ENCODE data around the gene STXBP5. TPM values are rescaled to one million over a fixed set of nuclear protein-coding genes. Genes with fewer than 3 reads are reported as not detected.

Gene STXBP5
- total RNA-seq, 1 donor from 2014 or later, result 28.6 TPM

DNA sequence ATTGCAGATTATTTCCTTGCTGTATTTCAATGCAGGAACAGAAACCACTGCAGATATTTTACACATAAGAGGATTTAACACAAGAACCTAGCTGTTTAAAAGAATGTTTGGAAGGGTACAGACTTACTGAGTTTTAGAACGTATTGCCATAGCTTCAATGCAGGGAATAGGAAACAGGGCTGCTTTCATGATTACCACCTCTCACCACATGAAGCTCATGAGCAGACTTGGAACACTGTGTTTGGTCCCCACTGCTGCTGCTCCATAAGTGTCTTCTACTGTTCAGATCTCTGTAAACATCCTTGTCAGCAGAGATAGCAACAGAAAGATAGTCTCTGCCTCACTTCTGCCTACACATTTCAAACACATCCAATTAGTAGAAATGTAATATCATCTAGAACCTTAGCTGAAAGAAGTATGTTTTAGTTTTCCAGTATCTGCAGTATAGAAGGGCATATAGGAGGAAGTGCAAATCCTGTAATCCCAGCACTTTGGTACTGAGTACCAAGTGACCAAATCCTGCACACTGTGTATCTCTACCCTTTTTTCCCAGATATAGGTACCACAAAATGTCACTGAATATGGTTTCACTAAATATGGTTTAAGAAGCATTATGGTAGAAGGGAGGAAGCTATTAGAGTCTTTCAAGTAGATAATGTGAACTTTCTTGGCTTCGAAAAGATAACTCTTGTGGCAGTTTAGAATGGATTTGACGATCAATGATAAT is 51.9 kb downstream of the STXBP5 start:
- H3K36me3 Mint-ChIP-seq (ENCODE audit: low read depth), result peaks cover 31% of the 10 kb centered on the region
- no peaks in the 10 kb centered on the region for H3K27me3 Mint-ChIP-seq
- H3K4me3 Mint-ChIP-seq, result no peak overlapping the region
- H3K9me3 Mint-ChIP-seq, result peaks cover 22% of the 10 kb centered on the region
- intact Hi-C loops (cut with micrococcal nuclease), result no loop called here
- DNase-seq, result no peak
- H3K4me1 Mint-ChIP-seq, result peaks cover 4% of the 10 kb centered on the region
- no peak overlapping the region for H3K27ac Mint-ChIP-seq

DNA sequence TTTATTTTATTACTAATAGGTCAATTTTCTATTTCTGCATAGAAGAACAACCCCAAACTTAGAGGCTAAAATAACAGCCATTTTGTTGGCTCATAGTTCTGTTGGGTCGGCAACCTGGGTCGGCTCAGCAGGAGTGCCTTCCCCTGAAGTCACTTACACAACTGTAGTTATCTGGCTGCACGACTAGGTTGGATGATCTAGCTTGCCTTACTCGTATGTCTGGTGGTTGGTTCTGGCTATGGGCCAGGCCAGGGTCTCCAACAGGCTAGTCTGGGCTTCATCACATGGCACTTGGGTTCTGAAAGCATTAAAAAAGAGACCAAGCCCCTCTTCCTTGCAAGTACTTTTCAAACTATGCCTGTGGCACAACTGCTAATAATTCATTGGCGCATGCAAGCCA is 53.5 kb downstream of the STXBP5 start:
- Mint-ChIP-seq H3K27me3 (no peaks in the 10 kb centered on the region), H3K27ac (no peak overlapping the region), H3K4me3 (no peak overlapping the region), H3K4me1 (peaks cover 4% of the 10 kb centered on the region), H3K36me3 (ENCODE audit: low read depth) (peaks cover 18% of the 10 kb centered on the region), H3K9me3 (peaks cover 13% of the 10 kb centered on the region)
- intact Hi-C loops (cut with micrococcal nuclease), result no loop called here
- no peak for DNase-seq

DNA sequence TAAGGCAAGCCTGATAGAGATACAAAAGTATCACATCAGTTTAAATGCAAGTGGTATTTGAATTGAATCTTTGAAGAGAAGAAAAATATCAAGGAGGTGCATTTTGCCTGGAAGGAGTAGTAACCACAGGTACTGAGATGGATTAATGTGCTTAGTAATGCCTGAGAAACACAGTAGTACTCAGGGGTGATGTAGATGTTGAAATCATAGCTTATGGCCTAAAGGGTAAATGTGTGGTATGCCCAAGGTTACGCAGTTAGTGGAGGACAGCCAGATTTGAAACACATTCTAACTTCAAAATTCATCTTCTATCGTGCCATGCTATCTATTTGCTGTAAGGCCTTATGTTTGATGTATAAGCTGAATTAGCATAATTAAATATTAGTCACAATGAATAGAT is 55.9 kb downstream of the STXBP5 start:
- H3K27ac Mint-ChIP-seq, result no peak overlapping the region
- H3K36me3 Mint-ChIP-seq (ENCODE audit: low read depth), result peaks cover 7% of the 10 kb centered on the region
- no peaks in the 10 kb centered on the region for H3K27me3 Mint-ChIP-seq
- no peaks in the 10 kb centered on the region for H3K4me1 Mint-ChIP-seq
- DNase-seq, result no peak
- H3K4me3 Mint-ChIP-seq, result no peak overlapping the region
- intact Hi-C loops (cut with micrococcal nuclease), result no loop called here
- no peaks in the 10 kb centered on the region for H3K9me3 Mint-ChIP-seq

DNA sequence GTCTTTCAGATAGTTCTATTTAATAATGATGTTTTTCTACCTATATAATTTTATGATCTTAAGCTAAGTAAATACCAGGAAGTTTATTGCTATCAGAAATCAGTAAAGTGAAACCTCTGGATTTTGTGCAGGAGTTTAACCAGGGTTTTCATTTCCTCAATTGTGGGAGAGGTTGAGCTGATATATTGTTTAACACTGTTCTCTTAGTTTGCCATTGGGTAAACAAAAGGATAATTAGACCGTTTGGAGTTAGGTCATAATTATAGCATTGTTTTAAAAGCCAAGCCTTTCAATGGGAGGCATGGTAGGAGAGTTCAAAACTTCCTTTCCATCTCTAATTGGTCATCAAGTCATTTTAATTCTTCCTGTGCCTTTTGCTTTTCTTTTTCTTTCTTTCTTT is 58.7 kb downstream of the STXBP5 start:
- Mint-ChIP-seq H3K4me3 (no peak overlapping the region), H3K9me3 (peaks cover 5% of the 10 kb centered on the region)
- intact Hi-C loops (cut with micrococcal nuclease), result no loop called here

DNA sequence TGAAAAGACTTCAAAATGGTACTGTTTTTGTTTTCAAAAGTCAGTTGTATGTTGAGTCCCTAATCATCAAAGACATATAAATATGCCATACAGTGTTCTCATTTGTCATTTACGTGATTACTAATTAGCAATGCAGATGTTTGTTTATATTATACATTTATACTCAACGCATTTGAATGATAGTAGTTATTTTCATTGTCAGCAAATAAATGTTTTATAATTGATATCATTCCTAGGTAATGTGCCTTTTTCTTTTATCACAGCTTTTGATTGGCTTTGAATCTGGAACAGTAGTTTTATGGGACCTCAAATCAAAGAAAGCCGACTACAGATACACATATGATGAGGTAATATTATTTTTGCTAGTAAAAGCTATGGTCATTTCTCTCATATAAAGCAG is 62.6 kb downstream of the STXBP5 start:
- no peaks in the 10 kb centered on the region for H3K27me3 Mint-ChIP-seq
- peaks cover 9% of the 10 kb centered on the region for H3K4me1 Mint-ChIP-seq
- H3K36me3 Mint-ChIP-seq (ENCODE audit: low read depth), result peaks cover 39% of the 10 kb centered on the region
- no peak overlapping the region for H3K4me3 Mint-ChIP-seq
- H3K27ac Mint-ChIP-seq, result no peak overlapping the region
- no peak for DNase-seq
- peaks cover 11% of the 10 kb centered on the region for H3K9me3 Mint-ChIP-seq
- intact Hi-C loops (cut with micrococcal nuclease), result no loop called here

More for the DNA sequence above, 58.7 kb downstream of the STXBP5 start:
- Mint-ChIP-seq H3K27ac (no peak overlapping the region), H3K27me3 (no peaks in the 10 kb centered on the region), H3K36me3 (ENCODE audit: low read depth) (peaks cover 23% of the 10 kb centered on the region), H3K4me1 (peaks cover 4% of the 10 kb centered on the region)
- no peak for DNase-seq

DNA sequence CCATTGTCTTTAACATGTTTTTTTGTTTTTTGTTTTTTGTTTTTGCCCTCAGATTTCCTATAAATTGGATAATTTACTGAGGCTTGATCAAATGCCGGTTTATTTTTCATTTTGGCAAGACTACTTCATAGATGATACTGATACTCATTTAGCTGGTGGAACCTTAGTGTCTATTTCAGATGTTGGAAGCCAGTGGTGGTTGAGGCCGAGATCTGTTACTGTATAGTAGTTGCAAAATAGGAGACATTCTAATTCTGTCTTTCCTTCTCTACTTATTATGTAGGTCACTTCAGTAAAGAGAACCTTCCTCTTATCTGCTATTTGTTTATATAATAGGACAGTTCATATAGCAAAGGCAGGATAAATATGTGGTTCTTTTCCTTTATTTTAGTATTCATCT is 63.4 kb downstream of the STXBP5 start:
- H3K9me3 Mint-ChIP-seq, result peaks cover 11% of the 10 kb centered on the region
- DNase-seq, result no peak
- no peaks in the 10 kb centered on the region for H3K27me3 Mint-ChIP-seq
- peak overlapping the region; percentile 68 for H3K27ac Mint-ChIP-seq
- H3K4me1 Mint-ChIP-seq, result peaks cover 9% of the 10 kb centered on the region
- peaks cover 41% of the 10 kb centered on the region for H3K36me3 Mint-ChIP-seq (ENCODE audit: low read depth)
- no peak overlapping the region for H3K4me3 Mint-ChIP-seq
- intact Hi-C loops (cut with micrococcal nuclease), result loop anchor here (1.0 kb wide), 2 partner anchors 15 to 72 kb away; no protein-coding TSS in a partner anchor

DNA sequence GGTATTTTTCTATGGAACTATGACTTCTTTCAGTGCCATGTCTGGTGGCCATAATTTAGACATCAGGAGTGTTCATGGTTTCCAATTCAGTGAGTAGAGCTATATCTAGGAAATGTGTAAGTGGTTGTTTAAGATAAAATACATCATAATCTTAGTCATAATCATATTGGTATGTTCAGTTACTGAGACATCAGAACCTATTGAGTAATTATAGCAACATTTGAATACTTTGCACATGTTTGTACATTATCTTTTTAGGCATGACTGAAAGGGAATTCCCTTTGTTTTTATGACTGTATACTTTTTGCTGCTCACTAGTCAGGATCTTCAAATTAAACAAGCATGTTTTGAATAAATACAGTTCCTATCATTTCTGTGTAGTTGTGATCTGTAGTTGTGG is 64.0 kb downstream of the STXBP5 start:
- no peak for DNase-seq
- H3K36me3 Mint-ChIP-seq (ENCODE audit: low read depth), result peaks cover 47% of the 10 kb centered on the region

DNA sequence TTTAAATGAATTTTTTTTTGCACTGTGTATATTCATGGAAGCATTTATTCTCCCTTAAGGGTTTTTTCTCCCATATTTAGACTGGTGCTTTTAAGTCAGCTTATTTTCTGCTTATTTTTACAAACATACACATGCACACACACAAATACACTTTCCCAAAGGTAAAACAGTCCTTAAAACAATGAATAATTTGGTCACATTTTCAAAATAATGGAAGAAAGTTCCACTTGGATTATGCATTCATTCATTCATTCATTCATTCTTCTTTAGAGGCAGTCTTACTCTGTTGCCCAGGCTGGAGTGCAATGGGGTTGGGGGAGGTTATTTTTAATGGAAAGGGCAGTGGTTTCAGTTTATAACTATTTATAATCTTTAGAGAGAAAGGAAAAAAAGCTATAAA is 69.8 kb downstream of the STXBP5 start:
- no peak for DNase-seq
- Mint-ChIP-seq H3K9me3 (peaks cover 10% of the 10 kb centered on the region), H3K4me1 (peaks cover 4% of the 10 kb centered on the region), H3K4me3 (no peak overlapping the region), H3K36me3 (ENCODE audit: low read depth) (peaks cover 45% of the 10 kb centered on the region), H3K27me3 (no peaks in the 10 kb centered on the region), H3K27ac (peak overlapping the region; percentile 53)
- intact Hi-C loops (cut with micrococcal nuclease), result no loop called here

More for the DNA sequence above, 64.0 kb downstream of the STXBP5 start:
- intact Hi-C loops (cut with micrococcal nuclease), result loop anchor here (1.0 kb wide), 2 partner anchors 14 to 73 kb away; no protein-coding TSS in a partner anchor
- Mint-ChIP-seq H3K27ac (peak overlapping the region; percentile 70), H3K4me3 (no peak overlapping the region), H3K9me3 (peaks cover 11% of the 10 kb centered on the region), H3K27me3 (no peaks in the 10 kb centered on the region), H3K4me1 (peaks cover 9% of the 10 kb centered on the region)

DNA sequence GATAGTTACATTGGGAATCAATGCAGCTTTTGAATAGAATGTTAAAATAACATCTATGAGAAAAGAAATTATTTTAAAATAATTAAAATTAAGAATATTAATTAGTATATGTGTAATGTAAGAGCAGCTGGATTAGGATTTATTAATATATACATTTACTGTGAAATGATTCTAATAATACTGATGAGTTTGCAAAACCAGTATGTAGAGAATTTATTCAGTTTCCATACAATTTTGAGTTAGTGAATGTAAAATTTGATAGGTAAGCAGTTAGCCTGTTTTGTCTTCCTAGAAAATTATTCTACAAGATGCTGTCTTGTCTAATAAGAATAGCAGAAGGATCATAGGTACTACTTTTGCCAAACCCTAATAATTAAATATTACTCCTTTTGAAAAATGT is 70.6 kb downstream of the STXBP5 start:
- intact Hi-C loops (cut with micrococcal nuclease), result no loop called here
- peaks cover 46% of the 10 kb centered on the region for H3K36me3 Mint-ChIP-seq (ENCODE audit: low read depth)
- H3K9me3 Mint-ChIP-seq, result peaks cover 5% of the 10 kb centered on the region
- no peak overlapping the region for H3K27ac Mint-ChIP-seq
- no peak overlapping the region for H3K4me3 Mint-ChIP-seq
- DNase-seq, result no peak
- H3K4me1 Mint-ChIP-seq, result peaks cover 11% of the 10 kb centered on the region
- no peaks in the 10 kb centered on the region for H3K27me3 Mint-ChIP-seq

DNA sequence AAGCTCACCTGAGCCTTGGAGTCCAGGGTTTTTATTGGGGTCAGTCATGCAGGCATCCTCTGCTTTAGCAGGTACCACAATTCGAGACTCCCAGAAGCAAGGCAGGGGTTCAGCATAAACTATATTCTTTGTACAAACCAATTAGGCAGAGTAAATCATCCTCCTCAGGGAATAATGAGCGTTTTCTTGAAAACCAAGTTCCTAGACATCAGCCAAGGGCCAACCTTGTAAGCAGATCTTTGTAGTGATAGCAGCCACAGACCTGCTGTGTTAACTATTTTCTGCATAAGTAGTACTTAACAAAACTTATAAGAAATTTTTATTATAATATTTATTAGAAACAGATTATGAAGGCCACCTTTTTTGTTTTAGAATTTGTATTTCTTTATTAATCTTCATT is 74.7 kb downstream of the STXBP5 start:
- no peak for DNase-seq
- intact Hi-C loops (cut with micrococcal nuclease), result no loop called here
- peaks cover 27% of the 10 kb centered on the region for H3K4me1 Mint-ChIP-seq
- H3K9me3 Mint-ChIP-seq, result peaks cover 3% of the 10 kb centered on the region
- H3K36me3 Mint-ChIP-seq (ENCODE audit: low read depth), result peaks cover 45% of the 10 kb centered on the region
- peak overlapping the region; percentile 59 for H3K27ac Mint-ChIP-seq
- no peak overlapping the region for H3K4me3 Mint-ChIP-seq
- no peaks in the 10 kb centered on the region for H3K27me3 Mint-ChIP-seq

DNA sequence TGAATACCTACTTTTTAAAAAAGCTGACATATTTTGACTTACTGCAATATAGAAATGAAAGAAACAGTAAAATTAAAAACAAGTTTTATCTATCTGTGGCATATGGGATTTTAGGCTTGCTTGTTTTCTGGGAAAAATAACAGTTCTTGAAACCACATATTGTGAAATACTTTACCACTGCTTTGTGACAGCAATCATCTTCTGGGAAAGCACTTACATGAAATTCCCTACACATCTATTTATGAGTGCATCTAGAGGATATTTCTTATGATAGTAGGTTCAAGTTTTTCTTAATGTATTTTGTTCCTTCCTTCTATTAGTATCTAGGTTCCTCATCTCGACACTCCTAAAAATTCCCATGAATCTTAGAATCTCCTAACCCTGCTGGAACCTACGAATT is 75.2 kb downstream of the STXBP5 start:
- H3K27me3 Mint-ChIP-seq, result no peaks in the 10 kb centered on the region
- H3K27ac Mint-ChIP-seq, result peak overlapping the region; percentile 75
- H3K36me3 Mint-ChIP-seq (ENCODE audit: low read depth), result peaks cover 42% of the 10 kb centered on the region
- peak overlapping the region; percentile 7 for H3K4me3 Mint-ChIP-seq
- no peak for DNase-seq
- peaks cover 28% of the 10 kb centered on the region for H3K4me1 Mint-ChIP-seq
- H3K9me3 Mint-ChIP-seq, result peaks cover 3% of the 10 kb centered on the region
- intact Hi-C loops (cut with micrococcal nuclease), result no loop called here

DNA sequence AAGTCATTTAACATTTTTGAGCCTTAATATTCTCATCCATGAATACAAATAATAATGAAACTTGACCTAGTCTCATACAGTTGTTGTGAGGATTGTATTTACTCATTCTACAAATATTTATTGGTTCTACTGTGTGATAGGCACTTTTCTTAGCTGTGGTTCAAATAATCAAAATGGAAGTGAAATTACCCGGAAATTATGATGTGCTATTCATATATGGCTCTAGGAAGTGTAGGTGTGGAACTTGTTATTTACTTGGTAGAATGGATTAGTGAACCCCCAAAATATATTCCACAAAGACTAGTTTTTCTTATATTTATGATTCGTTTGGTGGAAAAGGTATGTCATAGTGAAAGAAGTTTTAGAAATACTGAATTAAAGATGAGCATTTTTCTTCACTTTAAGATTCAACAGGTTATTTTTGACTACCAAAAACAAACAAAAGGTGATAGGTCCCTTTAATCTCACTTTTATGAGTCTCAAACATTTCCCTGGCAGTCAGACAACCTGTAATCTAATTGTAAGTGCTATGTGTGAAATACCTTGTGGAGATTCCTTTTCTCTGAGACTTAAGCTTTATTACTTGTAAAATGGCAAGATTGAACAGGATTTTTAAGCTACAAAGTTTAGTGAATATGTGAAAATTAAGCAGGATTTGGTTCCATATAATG is 77.8 kb downstream of the STXBP5 start:
- Mint-ChIP-seq H3K4me1 (peaks cover 42% of the 10 kb centered on the region), H3K27ac (peak overlapping the region; percentile 87), H3K9me3 (peaks cover 3% of the 10 kb centered on the region), H3K27me3 (no peaks in the 10 kb centered on the region), H3K4me3 (peak overlapping the region; percentile 34), H3K36me3 (ENCODE audit: low read depth) (peaks cover 37% of the 10 kb centered on the region)
- no peak for DNase-seq
- intact Hi-C loops (cut with micrococcal nuclease), result loop anchor here (1.0 to 10.0 kb wide), 7 partner anchors 14 to 1750 kb away; no protein-coding TSS in a partner anchor

DNA sequence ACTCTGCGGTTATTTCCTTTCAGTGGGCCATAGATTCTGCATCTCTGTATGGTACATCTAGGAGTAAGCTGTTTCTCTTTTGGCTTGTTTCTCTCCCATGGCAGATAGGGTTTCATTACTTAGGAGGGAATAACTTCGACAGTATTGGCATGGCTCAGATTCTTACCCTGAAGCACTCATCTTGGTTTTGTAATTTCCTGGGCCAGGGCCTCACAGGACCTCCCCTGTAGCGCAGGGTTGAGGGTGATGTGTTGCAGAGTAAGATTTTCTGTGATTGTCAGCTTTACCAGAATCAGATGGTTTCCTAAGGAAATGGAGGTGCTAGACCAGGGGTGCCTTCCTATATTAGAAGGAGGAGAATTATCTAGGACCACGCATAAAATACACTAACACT is 78.3 kb downstream of the STXBP5 start:
- H3K4me1 Mint-ChIP-seq, result peaks cover 42% of the 10 kb centered on the region
- intact Hi-C loops (cut with micrococcal nuclease), result loop anchor here (1.0 to 10.0 kb wide), 7 partner anchors 14 to 1750 kb away; no protein-coding TSS in a partner anchor
- H3K27me3 Mint-ChIP-seq, result no peaks in the 10 kb centered on the region
- H3K9me3 Mint-ChIP-seq, result peaks cover 3% of the 10 kb centered on the region
- H3K4me3 Mint-ChIP-seq, result peak overlapping the region; percentile 34
- no peak for DNase-seq
- peak overlapping the region; percentile 87 for H3K27ac Mint-ChIP-seq
- H3K36me3 Mint-ChIP-seq (ENCODE audit: low read depth), result peaks cover 33% of the 10 kb centered on the region

DNA sequence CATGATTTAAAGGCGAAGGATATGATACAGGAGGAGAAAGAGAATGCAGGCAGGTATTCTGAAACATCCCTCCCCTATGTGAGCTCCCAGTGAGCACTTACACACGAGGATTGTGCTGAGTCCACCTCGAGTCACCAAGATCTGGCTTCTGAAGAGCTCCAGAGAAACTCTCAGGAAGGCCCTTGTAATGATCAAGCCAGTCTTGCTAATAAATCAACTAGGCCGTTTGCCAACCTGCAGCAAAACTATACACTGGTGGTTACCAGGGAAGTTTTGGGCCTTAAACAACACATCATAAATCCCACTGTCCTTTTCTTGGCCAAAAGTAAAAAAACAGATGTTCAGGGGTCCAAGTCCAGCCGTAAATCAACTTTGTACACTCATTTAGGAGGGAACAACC is 79.2 kb downstream of the STXBP5 start:
- peak overlapping the region; percentile 75 for H3K27ac Mint-ChIP-seq
- H3K4me3 Mint-ChIP-seq, result no peak overlapping the region
- H3K4me1 Mint-ChIP-seq, result peaks cover 49% of the 10 kb centered on the region
- no peak for DNase-seq
- H3K36me3 Mint-ChIP-seq (ENCODE audit: low read depth), result peaks cover 30% of the 10 kb centered on the region
- intact Hi-C loops (cut with micrococcal nuclease), result loop anchor here (2.0 to 10.0 kb wide), 3 partner anchors 39 to 1749 kb away; no protein-coding TSS in a partner anchor
- H3K27me3 Mint-ChIP-seq, result no peaks in the 10 kb centered on the region
- H3K9me3 Mint-ChIP-seq, result peaks cover 3% of the 10 kb centered on the region
